NCI-H774 (cell line): ENCODE measurements around the gene MEGF11.
A peak's percentile ranks its signal among the peaks of the same experiment; 100 is the strongest.

Source experiments
- DNase-seq: peaks from one replicate; lab custom pipeline; 2025; lab: John Stamatoyannopoulos, UW

The MEGF11 gene

DNA sequence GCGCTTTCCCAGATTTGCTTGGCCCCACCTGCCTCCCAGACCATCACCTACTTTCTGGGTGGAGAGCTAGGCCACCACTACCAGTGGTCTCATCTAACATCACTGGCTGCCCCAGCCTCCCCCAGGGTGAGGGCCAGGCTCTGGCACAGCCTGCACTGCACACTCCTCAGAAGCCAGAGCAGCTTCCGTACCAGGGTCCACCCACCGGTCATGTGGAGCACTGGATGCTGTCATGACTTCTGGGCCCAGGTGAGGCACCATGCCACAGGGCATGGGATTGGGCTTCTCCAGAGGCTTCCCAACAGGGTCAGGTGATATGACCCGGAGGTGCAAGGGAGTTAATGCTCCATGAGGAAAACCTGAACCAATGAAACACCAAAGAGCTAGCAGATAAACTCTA, 14.0 kb downstream of the MEGF11 start:
- DNase-seq: no peak

DNA sequence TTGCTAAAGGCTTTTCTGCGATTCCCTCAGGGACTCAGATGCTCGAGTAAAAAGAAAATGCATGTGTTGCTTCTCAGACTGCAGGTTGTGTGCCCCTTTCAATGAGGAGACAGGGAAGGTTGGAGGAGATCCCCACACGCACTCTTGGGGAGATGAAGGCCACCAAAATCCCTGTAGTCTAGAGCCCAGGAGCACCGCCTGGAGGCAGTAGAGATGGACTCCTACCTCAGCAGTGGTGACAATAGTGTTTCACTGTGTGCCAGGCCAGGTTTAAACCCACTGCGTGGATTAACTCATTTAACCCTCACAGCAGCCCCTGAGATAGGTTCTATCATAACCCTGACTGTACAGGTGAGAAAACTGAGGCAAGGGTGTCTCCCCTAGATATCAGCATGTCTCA, 15.2 kb downstream of the MEGF11 start:
- DNase-seq: no peak

DNA sequence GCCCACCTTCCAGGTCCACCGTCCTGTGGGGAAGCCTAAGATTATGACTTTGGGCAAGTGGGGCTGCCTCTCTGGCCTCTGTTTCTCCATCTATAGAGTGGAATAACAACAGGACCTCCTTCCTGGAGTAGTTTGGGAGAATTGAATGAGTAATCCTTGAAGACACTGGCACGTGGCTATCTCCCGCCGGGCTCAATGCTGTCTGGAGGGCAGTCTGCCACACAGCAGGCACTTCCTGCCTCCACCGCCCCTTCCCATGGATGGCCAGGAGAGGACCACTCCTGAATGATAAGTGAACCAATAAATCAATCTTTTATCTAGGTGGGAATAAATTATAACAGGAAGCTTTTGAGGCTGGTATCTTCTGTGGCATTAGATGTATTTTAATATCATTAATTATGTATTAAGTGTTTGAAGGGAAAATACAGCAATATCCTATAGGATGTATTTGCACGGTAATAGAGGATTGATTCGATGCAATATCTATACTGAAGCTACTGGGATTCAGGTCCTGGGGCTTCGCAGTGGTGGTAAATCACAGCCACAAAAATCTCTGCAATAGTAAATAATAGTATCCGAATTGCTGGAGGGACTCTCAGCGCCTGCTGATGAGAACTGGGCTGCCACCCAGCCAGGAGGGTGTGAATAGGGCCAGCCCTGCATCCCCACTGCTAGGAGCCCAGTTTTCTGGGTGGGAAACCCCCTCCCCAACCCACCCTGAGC, 15.9 kb downstream of the MEGF11 start:
- no peak for DNase-seq

DNA sequence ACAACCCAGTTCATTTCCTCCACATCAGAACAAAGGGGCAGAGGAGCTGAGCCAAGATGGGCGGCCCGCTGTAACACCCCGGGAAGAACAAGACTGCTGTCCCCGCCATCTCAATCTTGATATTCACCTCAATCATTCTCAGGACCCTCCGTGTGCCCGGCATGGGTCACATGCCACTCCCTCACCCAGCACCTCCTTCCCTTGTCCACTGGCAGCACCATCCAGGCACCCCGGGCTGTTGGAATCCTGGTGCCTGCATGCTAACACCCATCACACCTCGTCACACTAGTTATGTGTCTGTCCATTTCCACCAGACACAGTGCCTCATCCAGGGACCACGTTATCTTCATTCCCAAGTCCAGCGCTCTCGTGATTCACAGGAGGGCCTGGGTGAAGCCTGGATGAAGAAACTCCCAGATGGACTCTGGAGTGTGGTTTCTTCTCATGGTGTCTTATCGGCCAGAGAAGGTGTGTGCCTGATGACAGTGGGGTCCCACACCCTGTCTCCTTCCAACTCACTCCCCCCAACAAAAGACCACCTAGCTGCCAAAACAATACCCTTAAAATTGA, 16.7 kb downstream of the MEGF11 start:
- DNase-seq: no peak

DNA sequence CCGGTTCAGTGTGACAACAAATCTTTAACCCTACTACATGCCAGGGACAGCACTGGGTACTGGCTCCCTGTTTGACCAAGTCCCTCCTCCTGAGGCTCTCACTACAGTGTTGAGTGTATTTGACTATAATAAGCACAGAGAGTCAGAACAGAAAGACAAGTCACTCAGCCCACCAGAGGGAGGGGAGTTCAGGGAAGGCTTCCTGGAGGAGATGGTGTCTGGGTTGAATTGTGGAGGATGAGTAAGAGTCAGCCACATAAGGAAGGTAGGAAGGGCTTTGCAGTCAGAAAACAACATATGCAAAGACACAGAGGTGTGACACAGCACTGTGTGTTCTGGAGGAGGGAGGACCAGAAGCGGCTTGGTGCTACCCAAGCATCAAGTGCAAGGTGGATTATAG, 17.7 kb downstream of the MEGF11 start:
- DNase-seq: no peak

DNA sequence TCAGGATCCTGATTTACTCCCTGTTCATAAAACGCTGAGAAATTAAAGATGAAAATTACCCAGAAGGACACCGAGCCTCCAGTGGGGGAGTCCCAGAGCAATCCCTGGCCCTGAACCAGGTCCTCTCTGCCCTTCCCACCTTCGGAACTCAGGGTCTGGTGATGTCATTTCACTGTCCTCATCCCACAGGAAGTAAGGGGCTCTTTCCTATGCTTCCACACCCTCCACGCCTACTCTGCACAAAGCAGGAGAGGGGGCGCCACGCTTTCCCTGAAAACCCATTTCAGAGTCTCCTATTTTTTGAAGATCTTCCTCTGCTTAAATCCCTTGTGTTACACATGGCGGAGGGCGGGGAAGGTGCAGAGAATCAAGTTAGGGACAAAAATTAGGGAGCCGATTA, 18.8 kb downstream of the MEGF11 start:
- DNase-seq: no peak

DNA sequence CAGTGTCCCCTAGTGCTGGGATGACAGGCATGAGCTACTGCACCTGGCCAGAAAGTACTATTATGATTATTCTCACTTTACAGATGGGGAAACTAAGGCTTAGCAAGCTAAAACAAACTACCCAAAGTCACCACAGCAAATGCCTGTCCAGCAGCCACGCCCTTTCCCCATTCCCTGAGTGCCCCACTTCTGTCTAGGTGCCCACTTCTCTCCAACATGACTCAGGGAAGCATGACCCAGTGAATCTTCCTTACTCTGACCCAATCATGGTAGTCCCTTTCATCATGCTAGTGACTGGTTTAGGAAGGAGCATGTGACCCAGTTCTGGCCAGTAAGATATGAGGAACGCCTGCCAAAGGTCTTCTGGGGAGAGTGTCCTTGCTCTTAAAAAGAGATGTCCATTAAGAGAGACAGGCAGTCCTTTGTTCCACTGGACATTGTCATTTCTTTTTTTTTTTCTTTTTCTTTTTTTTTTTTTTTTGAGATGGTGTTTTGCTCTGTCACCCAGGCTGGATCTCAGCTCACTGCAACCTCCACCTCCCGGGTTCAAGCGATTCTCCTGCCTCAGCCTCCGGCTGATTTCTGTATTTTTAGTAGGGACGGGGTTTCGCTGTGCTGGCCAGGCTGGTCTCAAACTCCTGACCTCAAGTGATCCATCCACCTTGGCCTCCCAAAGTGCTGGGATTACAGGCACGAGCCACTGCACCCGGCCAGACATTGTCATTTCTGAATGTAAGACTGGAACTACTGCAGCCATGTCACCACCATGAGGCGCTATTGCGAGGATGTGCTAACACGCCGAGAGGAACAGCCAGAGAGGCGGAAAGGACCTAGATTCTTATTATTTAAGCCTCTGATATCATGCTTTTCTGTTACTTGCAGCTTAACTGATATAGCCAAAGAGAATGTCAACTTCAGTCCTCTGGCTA, 19.8 kb downstream of the MEGF11 start:
- DNase-seq: no peak

DNA sequence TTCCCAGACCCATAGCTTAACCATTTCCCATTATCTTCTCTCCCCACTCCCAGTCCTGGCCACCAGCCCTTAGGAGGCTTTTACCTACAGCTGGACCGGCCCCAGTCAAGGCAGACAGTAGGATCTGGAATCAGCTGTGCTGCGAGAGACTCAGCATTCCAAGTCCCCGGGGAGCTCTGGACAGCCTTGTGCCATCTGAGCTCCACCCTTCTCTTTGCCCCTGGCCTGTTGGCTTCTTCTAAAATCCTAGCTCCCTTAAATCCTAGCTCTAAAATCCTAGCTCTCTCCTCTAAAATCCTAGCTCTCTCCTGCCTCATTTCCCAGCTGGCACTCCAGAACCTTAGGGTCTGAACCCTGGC, 21.3 kb downstream of the MEGF11 start:
- DNase-seq: no peak

DNA sequence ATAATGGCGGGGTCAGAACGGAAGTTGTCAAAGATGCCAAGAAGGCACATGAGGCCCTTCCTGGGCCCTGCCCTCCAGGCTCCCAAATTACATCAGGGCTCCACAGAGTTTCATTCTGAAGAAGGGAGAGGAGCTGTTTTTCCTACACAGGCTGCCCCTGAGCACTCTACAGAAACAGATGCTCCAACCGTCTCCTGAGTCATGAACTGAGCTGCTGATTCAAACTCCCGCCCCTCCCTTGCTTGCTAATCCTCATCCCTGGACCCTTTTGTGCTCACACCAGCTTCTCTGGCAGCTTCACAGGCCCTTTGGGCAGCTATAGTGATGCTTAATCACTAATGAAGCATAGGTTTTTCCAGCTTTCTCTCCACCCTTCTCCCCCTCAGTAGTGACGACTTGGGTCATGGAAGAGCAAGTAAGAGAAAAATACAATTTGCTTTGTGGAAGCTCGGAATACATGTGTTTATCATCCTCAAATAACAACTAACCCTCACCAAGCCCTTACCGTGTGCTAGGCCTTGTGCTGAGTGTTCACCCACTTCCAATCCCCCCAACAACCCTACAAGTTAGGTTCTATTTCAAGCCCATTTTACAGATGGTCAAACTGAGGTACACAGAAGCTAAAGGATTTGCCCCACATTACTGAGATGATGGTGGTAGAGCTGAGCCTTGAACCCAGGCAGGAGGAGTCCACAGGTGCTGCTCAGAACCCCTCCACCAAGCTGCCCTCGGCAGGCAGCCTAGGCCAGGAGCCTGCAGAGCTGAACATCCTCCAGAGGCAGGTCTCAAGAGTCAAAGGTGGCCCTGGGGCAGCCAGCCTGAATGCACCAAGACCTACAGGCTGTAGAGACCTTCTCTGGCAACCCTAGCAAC, 21.9 kb downstream of the MEGF11 start:
- DNase-seq: no peak

DNA sequence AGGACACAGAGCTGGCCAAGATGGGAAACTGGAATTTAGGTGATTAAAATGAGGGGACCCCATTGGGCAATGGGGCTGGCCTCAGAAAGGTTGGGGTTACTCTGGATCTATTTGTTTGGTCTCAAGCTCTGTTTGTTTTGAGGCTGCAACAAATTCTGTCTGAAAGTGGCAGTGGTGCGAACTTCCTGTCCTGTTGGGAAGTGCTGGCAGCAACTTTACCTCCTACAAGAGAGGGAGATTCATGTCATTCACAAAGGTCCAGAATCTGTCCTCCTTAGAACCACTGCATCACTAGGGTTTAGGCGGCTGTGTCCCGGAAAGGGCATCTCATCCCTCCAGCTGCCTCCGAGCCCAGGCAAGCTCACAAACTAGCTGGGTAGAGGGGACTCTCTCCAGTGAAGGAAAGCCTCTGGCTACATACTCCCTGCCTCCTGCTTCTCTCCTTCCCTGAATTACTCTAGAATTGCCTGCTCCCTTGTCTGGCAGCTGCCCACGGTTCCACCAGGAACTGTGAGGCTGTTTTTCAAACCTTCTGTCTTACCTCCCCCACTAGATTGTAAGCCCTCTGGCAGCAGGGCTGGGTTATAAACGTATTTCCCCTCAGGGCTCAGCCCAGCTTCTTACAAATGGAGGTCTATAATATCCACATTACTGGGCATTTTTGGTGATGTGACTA, 23.6 kb downstream of the MEGF11 start:
- no peak for DNase-seq

DNA sequence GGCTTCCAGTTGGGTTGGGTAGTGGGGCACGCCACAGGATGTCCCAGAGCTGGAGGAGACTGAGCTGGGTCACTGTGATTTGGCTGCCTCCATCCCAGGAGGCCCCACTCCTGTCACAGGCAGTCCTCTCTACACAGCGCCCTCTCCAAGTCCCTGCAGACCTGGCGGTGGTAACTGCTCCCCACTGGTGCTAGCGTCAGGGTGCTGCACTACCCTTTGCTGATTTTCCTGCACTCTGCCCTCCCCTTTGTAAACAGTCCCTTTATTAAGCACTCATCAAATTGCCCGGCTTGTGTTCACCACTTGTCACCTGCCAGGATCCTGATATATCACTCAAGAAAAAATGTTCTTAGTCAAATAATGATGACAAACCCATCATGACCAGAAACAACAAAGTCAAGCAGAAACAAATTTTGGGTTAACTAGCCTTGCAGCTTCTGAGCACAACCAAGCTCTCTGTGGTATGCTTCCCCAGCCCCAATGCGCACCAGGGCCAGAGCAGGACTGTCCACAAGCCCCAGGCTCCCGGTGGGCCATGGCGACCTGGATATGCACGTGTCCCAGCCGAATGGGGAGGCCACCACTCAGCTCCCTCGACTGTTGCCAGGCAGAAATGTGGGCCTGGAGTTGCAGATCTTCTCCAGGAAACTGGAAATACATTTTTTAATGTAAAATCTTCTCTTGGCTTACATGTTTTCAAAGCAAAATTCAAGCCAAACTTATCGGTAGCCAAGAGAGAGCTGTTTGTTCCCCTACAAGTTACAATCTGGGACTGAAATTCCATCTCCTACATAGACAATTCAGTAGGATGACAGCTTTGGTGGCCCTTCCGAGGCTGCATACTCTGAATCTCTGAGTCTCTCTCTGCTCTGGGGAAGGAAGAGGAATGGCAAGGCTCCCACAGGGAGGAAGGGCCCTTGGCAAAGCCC, 24.5 kb downstream of the MEGF11 start:
- no peak for DNase-seq

DNA sequence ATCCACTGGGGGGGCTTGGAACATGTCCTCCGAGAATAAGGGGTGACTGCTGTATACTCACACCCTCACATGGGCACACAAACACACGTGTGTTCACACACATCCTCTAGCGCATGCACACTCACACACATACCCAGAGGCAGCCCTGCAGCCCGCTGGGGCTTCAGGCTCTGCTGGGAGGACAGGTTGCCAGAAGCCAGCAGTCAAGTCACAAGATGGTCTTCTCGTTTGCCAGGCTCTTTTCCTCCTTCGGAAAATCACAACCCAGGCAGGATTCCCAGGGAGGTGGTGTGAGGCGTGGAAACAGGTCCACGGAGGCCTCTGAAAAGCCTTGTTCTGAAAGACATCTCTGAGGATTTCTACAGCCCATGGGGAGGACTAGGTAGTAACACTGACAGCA, 26.8 kb downstream of the MEGF11 start:
- no peak for DNase-seq

DNA sequence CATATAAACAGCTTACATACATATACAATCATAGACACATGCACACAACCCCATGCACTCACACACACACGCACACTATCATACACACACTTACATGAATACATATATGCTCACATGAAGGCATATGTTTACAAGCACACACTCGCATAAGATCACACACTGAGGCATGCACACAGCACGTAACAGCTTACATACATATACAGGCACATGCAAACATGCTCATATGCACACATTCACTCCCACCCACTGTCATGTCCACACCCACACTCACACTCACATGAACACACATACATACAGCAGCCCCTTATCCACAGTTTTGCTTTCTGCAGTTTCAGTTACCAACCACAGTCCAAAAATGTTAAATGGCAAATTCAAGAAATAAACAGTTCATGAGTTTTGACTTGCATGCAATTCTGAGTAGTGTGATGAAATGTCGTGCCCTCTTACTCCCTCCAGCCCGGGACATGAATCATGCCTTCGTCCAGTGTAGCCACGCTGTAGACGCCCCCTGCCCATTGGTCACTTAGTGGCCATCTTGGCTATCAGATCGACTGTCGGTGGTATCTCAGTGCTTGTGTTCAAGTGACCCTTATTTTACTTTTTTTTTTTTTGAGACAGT, 27.8 kb downstream of the MEGF11 start:
- no peak for DNase-seq

DNA sequence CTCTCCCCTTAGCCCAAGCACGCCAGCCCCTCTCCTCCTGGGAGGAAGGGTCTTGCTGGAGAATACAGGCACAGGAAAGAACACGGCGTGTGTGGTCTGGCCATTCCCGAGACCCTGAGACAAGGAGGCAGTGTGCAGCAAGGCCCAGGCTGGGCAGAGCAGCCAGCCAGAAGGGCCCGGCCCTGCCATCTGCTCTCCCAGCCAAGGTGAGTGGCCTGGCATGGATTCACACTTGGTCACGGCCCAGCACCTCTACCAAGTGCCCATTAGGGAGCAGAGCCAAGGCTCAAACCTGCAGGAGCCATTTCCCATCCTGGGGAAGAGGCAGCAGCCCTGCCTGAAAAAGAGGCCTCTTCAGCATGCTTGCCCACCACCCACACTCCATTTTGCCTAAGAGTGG, 28.6 kb downstream of the MEGF11 start:
- peak; percentile 60 for DNase-seq

DNA sequence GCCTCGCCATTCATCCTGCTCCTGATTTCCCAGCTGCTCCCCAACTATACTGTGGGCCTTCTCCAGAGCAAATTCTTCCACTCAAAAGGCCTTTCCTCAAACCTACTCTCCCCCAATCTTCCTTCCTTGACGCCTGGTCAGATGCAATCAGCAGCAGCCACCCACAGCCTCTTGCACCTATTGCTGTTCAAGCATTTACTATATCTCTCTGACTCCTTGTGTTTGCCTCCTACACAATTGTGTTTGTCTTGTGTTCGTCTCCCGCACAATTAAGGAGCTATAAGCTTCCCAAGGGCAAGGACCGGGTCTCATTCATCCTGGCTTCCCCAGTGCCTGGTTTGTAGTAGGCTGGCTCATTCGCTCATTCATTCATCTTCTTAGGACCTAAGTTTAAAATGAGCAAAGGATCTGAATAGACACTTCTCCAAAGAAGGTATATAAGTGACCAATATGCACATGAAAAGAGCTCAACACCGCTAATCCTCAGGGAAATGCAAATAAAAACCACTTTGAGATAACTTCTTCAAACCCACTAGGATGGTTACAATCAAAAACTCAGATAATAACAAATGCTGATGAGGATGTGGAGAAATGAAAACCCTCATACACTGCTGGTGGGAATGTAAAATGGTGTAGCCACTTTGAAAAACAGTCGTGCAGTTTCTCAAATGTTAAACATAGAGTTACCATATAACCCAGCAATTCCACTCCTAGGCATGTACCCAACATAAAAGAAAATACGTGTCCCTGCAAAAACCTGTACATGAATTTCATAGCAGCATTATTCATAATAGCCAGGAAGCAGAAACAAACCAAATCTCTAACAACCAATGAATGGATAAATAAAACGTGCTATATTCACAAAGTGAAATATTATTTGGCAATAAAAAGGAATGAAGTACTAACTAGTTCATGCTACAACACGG, 31.0 kb downstream of the MEGF11 start:
- no peak for DNase-seq

DNA sequence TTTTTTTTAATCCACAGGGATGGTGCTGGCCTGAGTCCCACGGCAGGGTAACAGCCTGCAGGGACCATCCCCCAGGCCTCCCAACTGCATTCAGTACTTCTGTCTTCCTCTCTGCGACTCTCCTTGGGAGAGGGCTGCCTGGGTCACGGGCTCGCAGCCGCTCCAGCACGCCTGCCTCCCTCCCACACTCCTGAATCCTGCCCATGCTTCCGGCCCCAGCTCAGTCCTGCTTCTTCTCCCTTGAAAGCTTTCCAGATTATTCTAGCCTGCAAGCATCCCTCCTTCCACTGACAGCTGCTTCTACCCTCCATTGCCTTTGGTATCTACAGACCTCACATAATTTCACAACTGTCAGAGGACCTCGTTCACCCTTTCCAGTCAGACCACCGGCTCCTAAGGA, 32.4 kb downstream of the MEGF11 start:
- no peak for DNase-seq

DNA sequence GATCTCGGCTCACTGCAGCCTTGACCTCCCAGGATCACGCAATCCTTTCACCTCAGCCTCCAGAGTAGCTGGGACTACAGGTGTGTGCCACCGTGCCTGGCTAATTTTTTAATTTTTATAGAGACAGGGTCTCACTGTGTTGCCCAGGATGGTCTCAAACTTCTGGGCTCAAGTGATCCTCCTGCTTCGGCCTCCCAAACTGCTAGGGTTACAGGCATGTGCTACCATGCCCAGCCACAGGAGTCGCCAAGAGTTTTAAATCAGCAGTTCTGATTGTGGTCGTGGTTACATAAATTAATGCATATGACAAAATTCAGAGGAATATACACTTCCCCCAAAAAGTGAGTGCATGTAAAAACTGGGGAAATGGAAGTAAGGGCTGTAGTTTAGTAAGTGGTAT, 32.9 kb downstream of the MEGF11 start:
- DNase-seq: no peak

DNA sequence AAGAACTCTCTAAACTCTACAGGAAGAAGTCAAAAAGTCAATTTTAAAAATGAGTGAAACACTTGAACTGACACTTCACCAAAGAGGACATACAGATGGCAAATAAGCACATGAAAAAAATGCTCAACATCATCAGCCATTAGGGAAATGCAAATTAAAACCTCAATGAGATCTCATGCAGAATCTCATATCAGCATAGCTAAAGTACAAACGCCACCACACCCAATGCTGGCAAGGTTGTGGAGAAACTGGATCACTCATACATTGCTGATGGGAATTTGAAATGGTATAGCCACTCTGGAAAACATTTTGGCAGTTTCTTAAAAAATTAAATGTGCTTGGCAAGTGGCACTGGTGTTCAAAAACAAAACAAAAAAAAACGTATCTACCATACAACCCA, 34.2 kb downstream of the MEGF11 start:
- no peak for DNase-seq

DNA sequence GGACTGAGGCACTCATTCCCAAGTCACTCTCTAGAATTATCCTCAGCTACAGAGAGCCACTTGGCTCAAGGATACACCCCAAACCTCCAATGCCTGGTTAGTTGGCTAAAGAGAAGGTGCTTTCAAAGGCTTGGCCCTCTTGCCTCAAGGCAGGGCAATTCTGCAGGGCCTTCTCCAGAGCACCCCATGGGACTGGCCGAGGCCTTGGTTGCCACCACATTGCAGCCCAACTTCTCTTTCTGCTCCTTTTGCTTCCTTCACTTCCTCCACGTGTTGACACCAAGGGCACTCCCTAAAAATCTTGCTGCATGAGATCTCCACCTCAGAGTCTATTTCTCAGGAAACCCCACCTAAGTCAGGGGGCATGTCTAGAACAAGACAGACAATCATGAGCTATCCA, 36.7 kb downstream of the MEGF11 start:
- no peak for DNase-seq
